Neural progenitor cell (in vitro differentiated cells): ENCODE results near the gene TREM1.

ENCODE experiments used
- EZH2 ChIP-seq: fragments of 200-600 bp; sonication (generic); IDR thresholded peaks from 2 replicates; pipeline ENCODE4 v1.6.1; 2017; ENCODE audit warnings: antibody characterized with exemption, mild to moderate bottlenecking, moderate library complexity
- TF ChIP-seq, protein P1 (sequence below): fragments of 200-600 bp; sonication (generic); IDR thresholded peaks from 2 replicates; pipeline ENCODE4 v1.5.1; 2017; ENCODE audit warnings: antibody characterized with exemption, mild to moderate bottlenecking

DNA sequence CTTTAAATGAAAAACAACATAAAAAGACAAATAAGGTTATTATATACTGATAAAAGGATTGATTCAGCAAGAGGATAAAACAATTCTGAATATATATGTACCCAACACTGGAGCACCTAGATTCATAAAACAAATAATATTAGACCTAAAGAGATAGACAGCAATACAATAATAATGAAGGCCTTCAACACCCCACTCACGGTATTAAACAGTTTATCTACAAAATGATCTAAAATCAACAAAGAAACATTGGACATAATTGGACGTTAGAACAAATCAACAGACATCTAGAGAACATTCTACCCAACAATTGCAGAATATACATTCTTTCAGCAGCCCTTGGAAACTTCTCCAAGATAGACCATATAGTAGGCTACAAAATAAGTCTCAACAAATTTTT is 24.1 kb downstream of the TREM1 start:
- TF ChIP-seq, protein P1, sequence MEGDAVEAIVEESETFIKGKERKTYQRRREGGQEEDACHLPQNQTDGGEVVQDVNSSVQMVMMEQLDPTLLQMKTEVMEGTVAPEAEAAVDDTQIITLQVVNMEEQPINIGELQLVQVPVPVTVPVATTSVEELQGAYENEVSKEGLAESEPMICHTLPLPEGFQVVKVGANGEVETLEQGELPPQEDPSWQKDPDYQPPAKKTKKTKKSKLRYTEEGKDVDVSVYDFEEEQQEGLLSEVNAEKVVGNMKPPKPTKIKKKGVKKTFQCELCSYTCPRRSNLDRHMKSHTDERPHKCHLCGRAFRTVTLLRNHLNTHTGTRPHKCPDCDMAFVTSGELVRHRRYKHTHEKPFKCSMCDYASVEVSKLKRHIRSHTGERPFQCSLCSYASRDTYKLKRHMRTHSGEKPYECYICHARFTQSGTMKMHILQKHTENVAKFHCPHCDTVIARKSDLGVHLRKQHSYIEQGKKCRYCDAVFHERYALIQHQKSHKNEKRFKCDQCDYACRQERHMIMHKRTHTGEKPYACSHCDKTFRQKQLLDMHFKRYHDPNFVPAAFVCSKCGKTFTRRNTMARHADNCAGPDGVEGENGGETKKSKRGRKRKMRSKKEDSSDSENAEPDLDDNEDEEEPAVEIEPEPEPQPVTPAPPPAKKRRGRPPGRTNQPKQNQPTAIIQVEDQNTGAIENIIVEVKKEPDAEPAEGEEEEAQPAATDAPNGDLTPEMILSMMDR = no peak
- no peak for TF ChIP-seq EZH2
